SU-DHL-6 (cell line): ENCODE measurements around the gene YY1AP1.
"Not testable (repeated sequence)": the region's sequence is repeated elsewhere in the genome, so short reads cannot be mapped to it uniquely, and the experiment has no call there.

Experiments
- H2AFZ ChIP-seq: fragments of 200-600 bp; sonication (generic); 2 replicates; pipeline ENCODE4 v1.6.1; 2014; ENCODE audit warnings: low read depth, mild to moderate bottlenecking, moderate library complexity, mixed read lengths, antibody characterized with exemption, low read length; ENCODE audit not compliant: severe bottlenecking
- H3F3A ChIP-seq: fragments of 200-600 bp; shearing (Covaris generic); 2 replicates; pipeline ENCODE4 v1.6.0; 2016; ENCODE audit warnings: antibody characterized with exemption, mild to moderate bottlenecking; ENCODE audit not compliant: insufficient read depth
- H3K27ac ChIP-seq: fragments of 200-600 bp; sonication (generic); 2 replicates; pipeline ENCODE4 v1.5.1; 2016; ENCODE audit warnings: low read depth, mild to moderate bottlenecking, low read length, moderate library complexity, mixed read lengths
- H3K27me3 ChIP-seq: fragments of 200-600 bp; sonication (generic), shearing (Covaris generic); 2 replicates; pipeline ENCODE4 v1.6.0; 2014; ENCODE audit warnings: mild to moderate bottlenecking, low read length
- H3K36me3 ChIP-seq: fragments of 200-600 bp; sonication (generic); 2 replicates; pipeline ENCODE4 v1.6.1; 2014; ENCODE audit warnings: mild to moderate bottlenecking, low read length, mixed read lengths
- H3K4me2 ChIP-seq: fragments of 300-600, 200-600 bp; shearing (Covaris generic), sonication (generic); 2 replicates; pipeline ENCODE4 v1.6.0; 2014; ENCODE audit warnings: low read length, low read depth, mild to moderate bottlenecking; ENCODE audit not compliant: poor library complexity, severe bottlenecking
- H3K4me3 ChIP-seq: fragments of 200-600 bp; sonication (generic); 2 replicates; pipeline ENCODE4 v1.5.1; 2014; ENCODE audit warnings: antibody characterized with exemption, low read length, mild to moderate bottlenecking, mixed read lengths; ENCODE audit not compliant: insufficient read depth, poor library complexity, severe bottlenecking
- H3K79me2 ChIP-seq: fragments of 200-600 bp; sonication (generic); 2 replicates; pipeline ENCODE4 v1.6.1; 2014; ENCODE audit warnings: mild to moderate bottlenecking, low read length, moderate library complexity; ENCODE audit not compliant: insufficient read depth
- H3K9ac ChIP-seq: fragments of 200-600 bp; sonication (generic); 2 replicates; pipeline ENCODE4 v1.7.0; 2014; ENCODE audit warnings: mild to moderate bottlenecking, low read length
- H3K9me2 ChIP-seq: fragments of 200-600 bp; sonication (generic); replicated peaks from 2 replicates; pipeline ENCODE4 v1.6.1; 2014; ENCODE audit warnings: low read length; ENCODE audit not compliant: insufficient read depth
- H3K9me3 ChIP-seq: fragments of 200-600 bp; sonication (generic); 2 replicates; pipeline ENCODE4 v1.6.1; 2014; ENCODE audit warnings: low read length, mixed read lengths; ENCODE audit not compliant: insufficient read depth
- H4K20me1 ChIP-seq: fragments of 200-600 bp; sonication (generic); 2 replicates; pipeline ENCODE4 v1.6.1; 2014; ENCODE audit warnings: low read depth, mild to moderate bottlenecking, antibody characterized with exemption, low read length, moderate library complexity, mixed read lengths
- EZH2phosphoT487 ChIP-seq: fragments of 200-600 bp; sonication (generic), shearing (Covaris generic); conservative IDR thresholded peaks from 2 replicates; pipeline ENCODE4 v1.6.1; 2018; ENCODE audit warnings: mild to moderate bottlenecking, antibody characterized with exemption, low read length, moderate library complexity, mixed read lengths
- TF ChIP-seq, protein P1 (sequence below): fragments of 200-600 bp; sonication (generic); IDR thresholded peaks from one replicate; pipeline ENCODE4 v1.5.1; 2017; ENCODE audit warnings: antibody characterized with exemption, mild to moderate bottlenecking, low read length, moderate library complexity; ENCODE audit not compliant: insufficient read depth, poor library complexity, severe bottlenecking

YY1AP1 gene

DNA sequence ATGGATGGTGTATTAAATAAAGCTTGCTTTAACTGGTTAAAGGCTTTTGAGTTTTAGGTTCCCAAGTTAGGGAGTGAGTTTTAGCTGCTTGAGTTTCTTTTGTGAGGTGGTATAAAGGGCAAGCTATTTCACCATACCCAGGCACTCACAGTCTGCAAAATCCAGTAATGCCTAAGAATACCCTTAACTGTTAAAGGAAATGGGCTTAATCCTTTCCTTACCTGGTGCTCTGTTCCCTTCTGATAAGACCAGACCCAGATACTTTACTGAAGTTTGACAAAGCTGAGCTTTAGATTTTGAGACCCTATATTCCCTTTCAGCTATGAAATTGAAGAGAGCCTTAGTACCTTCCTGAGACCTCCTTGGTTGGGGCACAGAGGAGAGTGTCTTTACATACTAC is 48.2 kb downstream of the YY1AP1 start:
- TF ChIP-seq EZH2phosphoT487 = no peak
- TF ChIP-seq, protein P1, sequence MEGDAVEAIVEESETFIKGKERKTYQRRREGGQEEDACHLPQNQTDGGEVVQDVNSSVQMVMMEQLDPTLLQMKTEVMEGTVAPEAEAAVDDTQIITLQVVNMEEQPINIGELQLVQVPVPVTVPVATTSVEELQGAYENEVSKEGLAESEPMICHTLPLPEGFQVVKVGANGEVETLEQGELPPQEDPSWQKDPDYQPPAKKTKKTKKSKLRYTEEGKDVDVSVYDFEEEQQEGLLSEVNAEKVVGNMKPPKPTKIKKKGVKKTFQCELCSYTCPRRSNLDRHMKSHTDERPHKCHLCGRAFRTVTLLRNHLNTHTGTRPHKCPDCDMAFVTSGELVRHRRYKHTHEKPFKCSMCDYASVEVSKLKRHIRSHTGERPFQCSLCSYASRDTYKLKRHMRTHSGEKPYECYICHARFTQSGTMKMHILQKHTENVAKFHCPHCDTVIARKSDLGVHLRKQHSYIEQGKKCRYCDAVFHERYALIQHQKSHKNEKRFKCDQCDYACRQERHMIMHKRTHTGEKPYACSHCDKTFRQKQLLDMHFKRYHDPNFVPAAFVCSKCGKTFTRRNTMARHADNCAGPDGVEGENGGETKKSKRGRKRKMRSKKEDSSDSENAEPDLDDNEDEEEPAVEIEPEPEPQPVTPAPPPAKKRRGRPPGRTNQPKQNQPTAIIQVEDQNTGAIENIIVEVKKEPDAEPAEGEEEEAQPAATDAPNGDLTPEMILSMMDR = no peak
- Histone ChIP-seq H4K20me1 (no peaks in the 10 kb centered on the region), H3K9me2 (no peaks in the 10 kb centered on the region), H3K4me2 (no peak overlapping the region), H3K36me3 (no peaks in the 10 kb centered on the region), H3K27ac (no peak overlapping the region), H3K4me3 (no peak overlapping the region), H2AFZ (no peak overlapping the region), H3F3A (no peaks in the 10 kb centered on the region), H3K9me3 (peaks cover 17% of the 10 kb centered on the region; the same call in 1 of the 2 replicates), H3K27me3 (no peaks in the 10 kb centered on the region), H3K79me2 (no peaks in the 10 kb centered on the region), H3K9ac (no peak overlapping the region)

DNA sequence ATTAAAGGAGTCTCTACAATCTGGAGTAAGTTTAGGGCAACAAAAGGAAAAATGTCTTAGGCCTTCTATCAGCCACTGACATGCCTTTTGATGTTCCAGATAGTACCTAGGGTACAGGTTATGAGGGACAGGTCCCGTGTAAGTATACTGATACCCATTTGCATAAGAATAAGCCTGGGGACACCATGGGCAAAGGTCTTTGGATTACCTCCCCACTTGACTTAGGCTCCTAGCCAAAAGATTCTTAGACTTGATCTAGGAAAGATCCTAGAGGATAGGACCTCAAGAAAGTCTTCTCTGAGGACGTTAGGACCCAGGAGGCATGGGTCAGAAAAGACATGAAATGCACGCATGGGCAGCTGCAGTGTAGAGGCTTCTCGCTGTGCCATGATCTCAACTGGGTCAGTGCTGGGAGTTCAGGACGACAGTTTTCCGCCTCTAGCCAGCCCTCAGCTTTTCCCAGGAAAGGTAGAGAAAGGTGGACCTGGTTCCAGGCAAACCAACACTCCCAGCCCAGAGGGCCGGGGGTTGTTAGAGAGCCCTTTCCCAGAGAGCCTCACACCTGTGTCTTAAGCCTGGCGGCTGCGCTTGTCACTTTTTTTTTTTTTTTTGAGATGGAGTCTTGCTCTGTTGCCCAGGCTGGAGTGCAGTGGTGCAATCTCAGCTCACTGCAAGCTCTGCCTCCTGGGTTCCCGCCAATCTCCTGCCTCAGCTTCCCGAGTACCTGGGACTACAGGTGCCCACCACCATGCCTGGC is 52.0 kb downstream of the YY1AP1 start:
- no peak overlapping the region for H3K27ac ChIP-seq

DNA sequence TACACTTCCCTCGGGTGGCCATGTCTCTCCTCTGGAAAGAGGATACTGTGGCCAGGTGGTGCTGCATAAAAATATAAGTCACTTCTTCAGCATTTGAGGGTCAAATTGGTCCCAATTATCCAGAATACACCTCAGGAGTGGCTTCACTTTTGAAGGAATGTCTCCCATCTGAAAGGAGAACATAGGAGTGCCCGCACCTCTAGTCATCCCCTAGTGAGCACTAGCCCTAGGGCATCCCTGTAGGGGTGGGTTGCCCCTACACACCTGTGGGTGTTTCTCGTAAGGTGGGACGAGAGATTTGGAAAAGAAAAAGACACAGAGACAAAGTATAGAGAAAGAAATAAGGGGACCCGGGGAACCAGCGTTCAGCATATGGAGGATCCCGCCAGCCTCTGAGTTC is 62.1 kb downstream of the YY1AP1 start:
- not testable (repeated sequence) for H2AFZ ChIP-seq, H3K9me3 ChIP-seq, H3K9ac ChIP-seq, H3F3A ChIP-seq, H3K9me2 ChIP-seq, H3K4me2 ChIP-seq, H3K79me2 ChIP-seq, H4K20me1 ChIP-seq, H3K27ac ChIP-seq, H3K36me3 ChIP-seq, H3K27me3 ChIP-seq, H3K4me3 ChIP-seq

More for the DNA sequence above, 52.0 kb downstream of the YY1AP1 start:
- H3K36me3 ChIP-seq = no peaks in the 10 kb centered on the region
- no peaks in the 10 kb centered on the region for H3F3A ChIP-seq
- no peak overlapping the region for H3K4me3 ChIP-seq
- H3K27me3 ChIP-seq = no peaks in the 10 kb centered on the region
- no peak overlapping the region for H3K4me2 ChIP-seq
- H2AFZ ChIP-seq = no peak overlapping the region
- H3K79me2 ChIP-seq = no peaks in the 10 kb centered on the region
- no peaks in the 10 kb centered on the region for H4K20me1 ChIP-seq
- no peak for TF ChIP-seq EZH2phosphoT487
- TF ChIP-seq, protein P1 = no peak
- H3K9me3 ChIP-seq = 0 out of 2 replicates have a peak, but pooled peaks cover 3% of the 10 kb centered on the region
- no peaks in the 10 kb centered on the region for H3K9me2 ChIP-seq
- no peak overlapping the region for H3K9ac ChIP-seq

DNA sequence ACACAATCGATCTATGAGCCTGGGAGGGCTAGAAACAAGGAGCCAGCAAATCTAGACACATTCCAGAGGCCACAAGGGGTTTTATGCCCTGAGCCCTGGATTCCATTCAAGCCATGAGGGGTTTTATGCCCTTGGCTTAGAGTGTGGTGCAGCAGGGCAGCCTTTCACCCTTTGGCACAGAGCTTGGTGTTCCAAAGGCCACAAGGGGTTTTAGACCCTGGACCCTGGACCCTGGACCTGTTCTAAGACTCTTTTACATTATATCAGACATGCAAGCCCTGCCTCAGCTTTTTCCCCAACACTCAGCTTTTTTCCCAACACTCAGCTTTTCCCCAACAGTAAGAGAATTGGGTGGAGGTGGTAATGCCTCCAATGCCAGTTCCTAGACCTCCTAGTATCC is 65.2 kb downstream of the YY1AP1 start:
- Histone ChIP-seq H3K4me2 (no peak overlapping the region), H3K27me3 (no peaks in the 10 kb centered on the region), H3K27ac (no peak overlapping the region), H3K36me3 (no peaks in the 10 kb centered on the region), H4K20me1 (no peaks in the 10 kb centered on the region), H3K9me3 (no peaks in the 10 kb centered on the region), H3K9ac (no peak overlapping the region), H3K9me2 (no peaks in the 10 kb centered on the region), H3K4me3 (no peak overlapping the region), H3K79me2 (no peaks in the 10 kb centered on the region), H3F3A (no peaks in the 10 kb centered on the region), H2AFZ (no peak overlapping the region)
- TF ChIP-seq EZH2phosphoT487 = no peak
- TF ChIP-seq, protein P1 = no peak
